HepG2 (cell line): ENCODE results near the gene NUAK2. TPM values are rescaled to one million over a fixed set of nuclear protein-coding genes. Genes with fewer than 3 reads are reported as not detected.

Experiments used
- CBX5 ChIP-seq: sonication (generic); formaldehyde crosslinking; IDR thresholded peaks from 2 replicates; pipeline ENCODE4 v1.4.0; 2020; ENCODE audit warnings: missing genetic modification reagents, borderline replicate concordance
- FUBP1 ChIP-seq: sonication (generic); formaldehyde crosslinking; IDR thresholded peaks from 2 replicates; pipeline ENCODE4 v1.5.1; 2020; ENCODE audit warnings: missing genetic modification reagents, mild to moderate bottlenecking, borderline replicate concordance
- GMEB1 ChIP-seq: sonication (generic); formaldehyde crosslinking; IDR thresholded peaks from 2 replicates; pipeline ENCODE4 v1.5.1; 2020; ENCODE audit warnings: missing genetic modification reagents, mild to moderate bottlenecking, borderline replicate concordance
- HMG20A ChIP-seq: IDR thresholded peaks from 2 replicates; pipeline ENCODE4 v1.6.1; 2016; ENCODE audit warnings: borderline replicate concordance
- HMGXB3 ChIP-seq: sonication (generic); formaldehyde crosslinking; IDR thresholded peaks from 2 replicates; pipeline ENCODE4 v1.4.0; 2020; ENCODE audit warnings: missing genetic modification reagents, borderline replicate concordance
- KAT8 ChIP-seq: IDR thresholded peaks from 2 replicates; pipeline ENCODE4 v1.6.1; 2016; ENCODE audit warnings: missing genetic modification reagents, missing compliant biosample characterization
- MTA1 ChIP-seq: sonication (generic); formaldehyde crosslinking; IDR thresholded peaks from 2 replicates; pipeline ENCODE4 v1.4.0; 2020; ENCODE audit warnings: missing genetic modification reagents, mild to moderate bottlenecking, borderline replicate concordance
- REPIN1 ChIP-seq: sonication (generic); formaldehyde crosslinking; IDR thresholded peaks from 2 replicates; pipeline ENCODE4 v1.8.0; 2022; ENCODE audit warnings: missing genetic modification reagents, low read depth, mild to moderate bottlenecking, borderline replicate concordance
- TEF ChIP-seq: sonication (generic); formaldehyde crosslinking; IDR thresholded peaks from 2 replicates; pipeline ENCODE4 v1.5.0; 2020; ENCODE audit warnings: missing genetic modification reagents
- ZBTB2 ChIP-seq: sonication (generic); formaldehyde crosslinking; IDR thresholded peaks from 2 replicates; pipeline ENCODE4 v1.8.0; 2022; ENCODE audit warnings: low read depth, missing genetic modification reagents
- ZFP36L1 ChIP-seq: sonication (generic); formaldehyde crosslinking; IDR thresholded peaks from 2 replicates; pipeline ENCODE4 v1.8.0; 2022; ENCODE audit warnings: mild to moderate bottlenecking, missing genetic modification reagents, moderate library complexity
- ZMAT3 ChIP-seq: sonication (generic); formaldehyde crosslinking; conservative IDR thresholded peaks from 2 replicates; pipeline ENCODE4 v1.7.0; 2021; ENCODE audit warnings: missing genetic modification reagents
- ZNF225 ChIP-seq: sonication (generic); formaldehyde crosslinking; IDR thresholded peaks from 2 replicates; pipeline ENCODE4 v1.4.0; 2020; ENCODE audit warnings: mild to moderate bottlenecking, missing genetic modification reagents
- ZNF747 ChIP-seq: sonication (generic); formaldehyde crosslinking; IDR thresholded peaks from 2 replicates; pipeline ENCODE4 v1.8.1; 2023; ENCODE audit warnings: missing genetic modification reagents, mild to moderate bottlenecking, borderline replicate concordance
- ZNF879 ChIP-seq: sonication (generic); formaldehyde crosslinking; IDR thresholded peaks from 2 replicates; pipeline ENCODE4 v1.8.1; 2023; ENCODE audit warnings: missing genetic modification reagents
- polyA plus RNA-seq, 8 experiments: library from polyadenylated mRNA; depleted of rRNA in 3 of 8; stranded (reverse) in 7 of 8; unstranded in 1 of 8; fragments of >200 nt; fragmentation: Illumina TruSeq in 4 of 8; extraction: Trizol in 4 of 8; gene quantifications; 2 replicates each; pipeline versions ENCODE4 v1.2.1 to v1.2.3, GENCODE V29; 2011 to 2016; ENCODE audit warnings: low read depth in 4 of 8, missing spikeins in 1 of 8, mixed read lengths in 1 of 8; ENCODE audit not compliant: insufficient read depth in 1 of 8
- total RNA-seq, 5 experiments: library from RNA; depleted of rRNA; stranded (reverse); fragments of >200 nt; fragmentation: Illumina TruSeq; extraction: Trizol; gene quantifications; 2 replicates each; pipeline ENCODE4 v1.2.3, GENCODE V29; 2016; ENCODE audit warnings: low read depth in 1 of 5

The NUAK2 gene
- total and polyA plus RNA-seq, 2 of the 13 experiments (the other 11 are each of a cell fraction or from before 2014, with no cell fraction given), result 0.75 to 1.1 TPM

GRCh38 chr1:205301205-205301821 lies 20.2 kb downstream of the NUAK2 start (continued):
- TF ChIP-seq GMEB1 (no peak), HMG20A (CRISPR knock-in tag) (peak; percentile 49; the same call in 1 of the 2 replicates), HMGXB3 (no peak), CBX5 (CRISPR knock-in tag) (0 out of 2 replicates have a peak, but pooled peaks have one; percentile 55), FUBP1 (no peak), ZFP36L1 (CRISPR knock-in tag) (no peak), TEF (CRISPR knock-in tag) (no peak), MTA1 (CRISPR knock-in tag) (peak; percentile 79; the same call in 1 of the 2 replicates), ZMAT3 (CRISPR knock-in tag) (no peak), ZBTB2 (CRISPR knock-in tag) (no peak), ZNF879 (CRISPR knock-in tag) (no peak), KAT8 (no peak), REPIN1 (no peak), ZNF225 (0 out of 2 replicates have a peak, but pooled peaks have one; percentile 40), ZNF747 (CRISPR knock-in tag) (peak; percentile 73; the same call in 1 of the 2 replicates)
